SKM-1 (cell line): ENCODE measurements around the gene CSK.
A peak's percentile ranks its signal among the peaks of the same experiment; 100 is the strongest.

ENCODE experiments used
- DNase-seq: peaks from one replicate; lab custom pipeline; 2025; ENCODE audit not compliant: unreplicated experiment; lab: John Stamatoyannopoulos, UW

Gene CSK

DNA sequence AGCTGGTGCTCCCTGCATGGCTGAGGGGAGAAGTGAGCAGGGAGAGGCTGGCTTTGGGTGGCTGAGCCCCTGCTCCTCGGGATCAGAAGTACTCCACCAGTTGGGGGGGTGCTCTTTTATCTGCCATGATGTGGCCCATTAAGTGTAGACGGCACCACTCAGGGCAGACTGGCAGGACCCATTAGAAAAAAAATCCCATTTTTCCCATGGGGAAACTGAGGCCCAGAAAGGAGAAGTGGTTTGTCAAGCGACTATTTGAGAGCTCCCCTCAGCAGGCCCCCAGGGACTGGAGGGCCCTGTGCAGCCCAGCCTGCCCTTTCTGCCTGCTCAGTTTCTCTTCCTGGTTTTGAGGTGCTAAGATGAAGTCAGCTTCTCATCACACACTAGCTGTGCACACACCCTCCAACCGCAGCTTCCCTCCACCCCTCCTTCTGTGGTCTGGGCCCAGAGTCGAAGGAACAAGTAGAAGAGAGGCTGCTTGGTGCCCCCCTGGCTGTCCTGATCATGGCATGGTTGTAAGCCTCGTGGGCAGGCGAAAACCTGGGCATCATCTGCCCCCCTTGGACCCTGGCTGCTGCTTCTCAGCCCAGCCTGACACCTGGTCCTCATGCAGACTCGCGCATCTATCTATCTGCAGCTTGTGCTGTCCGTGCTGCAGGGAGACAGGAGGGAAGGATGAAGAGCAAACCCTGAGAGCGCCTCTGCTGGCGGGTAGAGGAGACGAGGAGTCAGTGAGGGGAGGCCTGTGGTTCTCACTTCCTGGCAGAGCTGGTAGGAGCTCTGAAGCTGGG lies 5.6 kb downstream of the CSK start:
- DNase-seq, result peak; percentile 98

DNA sequence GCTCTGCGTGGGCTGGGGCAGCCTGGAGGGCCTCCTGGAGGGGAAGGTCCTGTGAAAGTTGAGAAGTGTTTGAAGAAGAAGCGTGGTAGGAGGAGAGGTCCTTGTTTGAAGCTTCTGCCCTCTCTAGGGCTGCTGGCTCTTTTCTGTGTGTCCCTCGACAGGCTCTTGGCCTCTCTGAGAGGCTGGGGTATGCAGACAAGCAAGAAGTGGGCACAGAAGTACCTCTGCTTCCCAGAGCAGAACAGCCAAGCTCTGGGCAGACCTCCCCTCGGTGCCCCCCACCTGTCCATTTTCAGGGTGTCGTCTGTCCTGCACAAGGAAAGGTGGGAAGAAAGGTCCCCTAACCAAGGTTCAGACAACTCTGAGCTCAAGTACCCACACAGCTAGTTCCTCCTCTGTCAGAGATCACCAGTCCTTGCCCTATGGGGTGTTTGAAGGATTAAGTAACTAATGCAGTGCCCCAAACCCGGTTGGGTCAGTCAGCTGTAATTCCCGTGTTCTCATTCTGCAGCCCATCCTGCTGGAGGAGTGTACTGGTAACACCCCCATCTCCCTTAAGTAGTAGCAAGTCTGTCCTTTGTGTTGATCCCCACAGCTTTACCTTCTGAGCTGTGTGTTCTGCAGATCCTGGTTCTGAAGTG lies 6.3 kb downstream of the CSK start:
- DNase-seq, result peak; percentile 23

DNA sequence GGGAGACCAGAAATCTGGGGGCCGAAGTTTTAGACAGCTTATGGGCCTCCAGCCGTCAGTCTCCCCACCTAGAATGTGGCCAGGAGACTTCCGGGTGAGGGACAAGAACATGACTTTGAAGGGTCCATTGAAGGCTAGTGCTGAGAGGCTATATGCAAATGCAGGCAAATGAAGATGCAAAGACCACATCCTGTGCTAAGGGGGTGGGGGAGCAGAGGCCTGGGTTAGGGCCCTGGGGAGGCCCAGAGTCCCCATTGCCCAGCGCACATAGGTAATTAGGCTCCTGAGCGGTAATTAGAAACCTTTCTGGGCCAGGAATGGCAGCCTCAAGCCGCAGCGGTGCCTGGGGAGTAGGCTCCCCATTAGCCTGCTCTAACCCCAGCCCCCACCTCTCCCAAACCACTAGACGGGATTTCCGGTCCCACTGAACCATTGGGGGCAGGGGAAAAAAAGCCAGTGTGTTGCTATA lies 6.8 kb downstream of the CSK start:
- no peak for DNase-seq

DNA sequence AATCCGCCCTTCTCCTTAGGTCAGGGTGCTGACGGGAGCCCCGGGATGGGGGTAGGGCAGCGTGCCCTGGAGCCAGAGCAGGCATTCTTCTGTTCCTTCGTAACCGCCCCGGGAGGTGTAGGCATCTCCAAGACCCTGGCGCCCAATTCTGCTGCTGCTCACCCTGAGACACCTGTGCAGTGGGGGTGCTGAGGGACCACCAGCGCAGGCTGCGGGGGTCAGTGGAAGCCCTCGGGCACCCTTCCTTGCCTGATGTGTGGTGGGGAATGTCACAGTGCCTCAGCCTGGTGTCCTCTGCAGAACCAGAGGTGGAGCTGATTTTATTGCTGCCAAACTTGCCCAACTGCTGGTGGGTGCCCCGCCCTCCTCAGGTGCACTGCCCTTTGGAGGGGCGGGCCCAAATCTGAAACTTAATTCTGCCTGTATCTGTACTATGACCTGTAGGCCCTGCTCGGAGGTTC lies 7.3 kb downstream of the CSK start:
- no peak for DNase-seq

DNA sequence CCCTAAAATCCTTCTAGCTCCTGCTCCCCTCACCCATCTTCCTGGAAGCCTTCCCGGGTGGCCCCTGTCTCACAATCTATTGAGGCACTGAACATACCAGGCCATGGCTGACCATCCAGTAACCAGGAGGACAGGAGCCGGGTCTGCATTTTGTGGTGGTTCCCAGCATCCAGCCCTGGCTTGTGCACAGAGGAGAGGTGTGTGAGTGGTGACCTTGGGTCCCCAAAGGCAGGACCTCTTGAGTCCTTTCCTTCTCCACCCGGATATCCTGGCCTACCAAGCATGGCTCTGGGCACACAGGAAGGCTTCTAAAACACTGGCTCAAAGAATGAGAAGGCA lies 7.8 kb downstream of the CSK start:
- DNase-seq, result no peak

DNA sequence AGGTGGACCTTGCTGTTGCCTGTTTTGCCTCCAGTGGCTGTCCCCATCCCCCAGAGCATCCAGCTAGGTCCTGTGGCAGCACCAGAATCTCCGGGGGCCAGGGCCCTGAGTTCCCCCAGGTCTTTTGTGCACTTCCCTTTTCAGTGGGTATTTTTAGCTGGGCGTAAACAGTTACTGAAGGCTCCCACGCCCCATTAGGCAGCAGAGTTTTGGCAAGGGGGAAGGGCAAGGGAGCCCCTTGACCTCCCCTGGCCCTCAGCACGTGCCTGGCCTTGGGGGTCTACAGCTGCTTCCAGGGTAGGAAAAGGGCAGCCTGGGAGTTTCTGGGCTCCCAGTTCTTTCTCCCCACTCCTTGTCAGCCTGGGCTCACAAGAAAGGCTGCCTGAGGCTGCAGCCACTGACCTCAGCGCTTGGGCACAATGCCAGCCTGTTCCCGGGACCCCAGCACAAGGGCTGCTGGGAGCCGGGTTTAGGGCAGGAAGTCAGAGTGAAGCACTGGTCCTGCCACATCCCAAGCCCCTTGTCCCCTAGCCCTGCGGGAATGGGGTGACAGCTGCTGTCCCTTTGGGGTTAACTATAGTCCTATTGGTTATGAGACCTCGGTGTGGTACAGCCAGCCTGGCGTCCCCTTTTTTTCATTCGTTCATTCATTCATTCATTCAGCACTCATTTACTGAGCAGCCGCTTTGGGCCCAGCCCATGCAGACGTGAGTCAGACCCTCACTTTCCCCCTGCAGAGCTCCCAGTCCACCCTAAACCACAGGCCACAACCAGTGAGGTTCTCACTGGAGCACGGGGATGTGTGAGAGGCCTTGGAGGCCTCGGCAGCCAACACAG lies 8.4 kb downstream of the CSK start:
- peak; percentile 56 for DNase-seq

DNA sequence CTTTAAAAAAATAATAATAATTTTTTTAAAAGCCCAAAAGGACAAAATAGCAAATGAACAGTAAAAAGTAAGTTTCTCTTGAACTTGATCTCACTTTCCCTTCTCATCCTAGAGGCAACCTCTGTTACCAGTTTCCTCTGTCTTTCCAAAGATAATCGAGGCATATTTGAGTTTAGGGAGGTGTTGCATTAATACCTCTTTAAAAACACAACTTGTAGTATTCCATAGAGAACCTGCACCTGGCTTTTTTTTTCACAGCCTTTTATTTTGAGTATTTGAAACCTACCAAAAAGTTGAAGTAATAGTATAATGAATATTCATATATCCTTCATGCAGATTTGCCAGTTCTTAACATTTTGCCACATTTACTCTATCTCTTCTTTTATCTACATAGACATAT lies 9.1 kb downstream of the CSK start:
- DNase-seq, result no peak

DNA sequence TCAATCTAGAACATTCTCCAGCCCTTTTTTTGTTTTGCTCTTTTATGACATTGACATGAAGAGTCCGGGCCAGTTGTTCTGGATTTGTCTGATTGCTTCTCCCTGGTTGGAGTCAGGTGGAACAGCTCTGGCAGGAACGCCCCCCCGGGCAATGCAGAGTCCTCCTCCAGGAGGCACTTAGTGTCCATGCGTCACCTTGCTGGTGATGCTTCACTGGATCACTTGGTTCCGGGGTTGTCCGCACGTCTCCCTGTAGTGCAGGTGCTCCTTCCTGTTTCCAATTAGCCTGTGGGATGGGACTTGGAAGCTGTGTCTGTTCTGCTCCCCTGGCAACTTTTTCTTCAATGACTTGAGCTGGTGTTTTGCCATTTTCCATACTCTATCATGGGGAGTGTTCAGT lies 9.8 kb downstream of the CSK start:
- DNase-seq, result no peak

DNA sequence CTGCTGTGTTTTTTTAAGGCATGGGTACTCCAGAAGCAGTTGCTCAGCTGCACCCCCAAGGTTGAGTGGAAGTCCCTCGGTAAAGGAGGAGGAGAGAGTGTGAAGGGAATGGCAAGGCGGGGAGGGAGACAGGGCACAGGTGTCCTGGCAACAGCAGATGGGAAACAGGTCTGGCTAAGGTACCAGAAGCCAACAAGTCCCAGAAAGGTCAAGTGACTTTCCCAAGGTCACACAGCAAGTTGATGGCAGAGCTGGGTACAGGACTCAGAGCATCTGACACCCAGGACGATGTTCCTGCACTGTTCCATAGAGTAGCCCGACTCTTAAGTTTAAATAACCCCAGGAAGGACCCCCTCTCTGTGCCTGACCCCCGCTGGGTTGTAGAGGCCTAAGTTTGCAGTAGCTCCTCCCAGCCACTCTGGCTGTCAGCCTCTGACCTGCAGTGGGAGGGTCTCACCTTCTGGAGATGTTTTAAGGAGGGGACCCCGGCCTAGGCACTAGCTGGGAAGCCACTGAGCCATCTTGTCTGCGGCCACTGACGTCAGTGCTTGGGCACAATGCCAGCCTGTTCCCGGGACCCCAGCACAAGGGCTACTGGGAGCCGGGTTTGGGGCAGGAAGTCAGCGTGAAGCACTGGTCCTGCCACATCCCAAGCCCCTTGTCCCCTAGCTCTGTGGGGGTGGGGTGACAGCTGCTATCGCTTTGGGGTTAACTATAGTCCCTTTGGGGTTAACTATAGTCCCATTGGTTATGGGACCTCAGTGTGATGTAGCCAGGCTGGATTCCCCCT lies 10.5 kb downstream of the CSK start:
- no peak for DNase-seq

DNA sequence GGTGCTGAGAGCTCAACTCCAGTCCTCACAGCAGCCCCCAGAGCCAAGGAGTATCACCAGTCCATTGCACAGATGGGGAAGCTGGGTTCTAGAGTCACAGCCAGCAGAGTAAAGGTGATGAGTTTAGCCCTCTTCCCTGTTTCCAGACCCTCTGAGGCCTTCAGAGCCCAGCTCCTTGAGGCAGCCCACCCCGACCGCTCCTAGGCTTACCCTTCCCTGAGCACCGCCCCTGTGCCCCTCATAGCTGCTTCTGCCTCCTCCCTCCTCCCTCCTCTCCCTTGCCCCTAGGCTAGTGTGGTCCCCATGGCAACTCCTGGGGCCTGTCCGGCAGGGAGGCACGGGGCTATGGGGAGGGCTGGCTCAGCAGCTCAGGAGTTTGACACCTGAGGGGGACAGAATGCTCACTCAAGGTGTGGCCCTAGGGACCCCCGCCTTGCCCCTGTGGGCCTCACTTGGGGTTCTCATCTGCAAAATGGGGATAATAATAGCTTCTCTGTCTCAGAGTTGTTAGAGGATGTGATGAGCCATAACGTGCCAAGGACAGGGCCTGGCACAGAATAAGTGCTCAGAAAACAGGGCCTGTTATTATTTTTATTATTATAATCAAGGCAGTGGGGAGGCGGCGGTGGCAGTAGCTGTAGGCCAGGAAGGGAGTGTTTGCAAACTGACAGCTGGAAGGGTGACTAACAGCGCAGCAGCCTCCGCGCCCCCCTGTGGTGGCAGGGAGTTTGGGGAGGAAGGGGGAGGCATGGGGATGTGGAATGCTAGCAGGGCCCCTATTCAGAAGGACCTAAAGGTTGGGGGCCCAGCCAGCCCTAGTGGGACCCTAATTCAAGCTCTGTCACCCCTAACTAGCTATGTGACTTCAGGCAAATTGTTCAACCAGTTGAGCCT lies 11.5 kb downstream of the CSK start:
- DNase-seq, result no peak

DNA sequence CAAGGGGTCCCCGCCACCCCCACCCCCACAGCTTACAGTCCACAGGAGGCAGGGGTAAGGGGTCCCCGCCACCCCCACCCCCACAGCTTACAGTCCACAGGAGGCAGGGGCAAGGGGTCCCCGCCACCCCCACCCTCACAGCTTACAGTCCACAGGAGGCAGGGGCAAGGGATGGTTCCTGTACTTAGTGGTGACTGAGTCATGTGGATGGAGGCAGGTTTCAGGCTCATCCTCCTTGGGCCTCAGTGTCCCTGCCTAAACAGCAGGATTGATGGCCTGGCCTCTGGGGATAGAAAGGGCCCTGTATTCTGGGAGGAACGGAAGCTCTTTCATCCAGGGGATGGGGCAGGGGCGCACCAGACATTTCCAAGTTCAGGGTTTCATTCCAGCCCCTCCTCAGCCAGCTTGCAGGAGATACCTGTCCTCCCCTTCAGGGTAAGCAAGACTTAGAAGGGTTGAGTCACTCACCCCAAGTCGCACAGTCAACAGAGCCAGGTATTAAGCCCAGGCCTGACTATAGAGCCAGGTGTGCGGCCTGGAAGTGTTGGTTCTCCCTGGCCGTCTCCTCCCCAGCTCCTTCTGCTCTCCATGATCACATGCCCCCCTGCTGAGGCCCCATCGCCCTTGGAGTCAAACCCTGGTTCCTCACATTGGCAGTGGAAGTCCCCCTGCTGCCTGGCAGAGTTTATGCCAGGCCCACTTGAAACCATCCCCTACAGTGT lies 12.5 kb downstream of the CSK start:
- DNase-seq, result no peak

DNA sequence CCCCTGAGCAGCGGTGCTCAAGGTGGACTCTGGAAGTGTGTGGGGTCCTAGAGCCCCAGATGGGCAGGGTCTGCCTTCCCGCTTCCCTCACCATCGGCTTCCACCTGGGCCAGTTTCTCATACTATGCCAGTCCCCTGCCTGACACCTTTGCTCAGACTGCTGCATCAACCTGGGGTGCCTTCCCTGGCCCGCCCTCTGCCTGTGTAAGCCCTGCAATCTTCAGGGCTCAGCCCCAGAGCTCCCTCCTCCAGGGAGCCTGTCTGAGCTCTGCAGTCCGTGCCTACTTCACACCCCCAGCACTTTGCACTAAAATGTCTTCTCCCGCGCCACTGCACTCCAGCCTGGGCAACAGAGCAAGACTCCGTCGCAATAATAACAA lies 13.1 kb downstream of the CSK start:
- no peak for DNase-seq

DNA sequence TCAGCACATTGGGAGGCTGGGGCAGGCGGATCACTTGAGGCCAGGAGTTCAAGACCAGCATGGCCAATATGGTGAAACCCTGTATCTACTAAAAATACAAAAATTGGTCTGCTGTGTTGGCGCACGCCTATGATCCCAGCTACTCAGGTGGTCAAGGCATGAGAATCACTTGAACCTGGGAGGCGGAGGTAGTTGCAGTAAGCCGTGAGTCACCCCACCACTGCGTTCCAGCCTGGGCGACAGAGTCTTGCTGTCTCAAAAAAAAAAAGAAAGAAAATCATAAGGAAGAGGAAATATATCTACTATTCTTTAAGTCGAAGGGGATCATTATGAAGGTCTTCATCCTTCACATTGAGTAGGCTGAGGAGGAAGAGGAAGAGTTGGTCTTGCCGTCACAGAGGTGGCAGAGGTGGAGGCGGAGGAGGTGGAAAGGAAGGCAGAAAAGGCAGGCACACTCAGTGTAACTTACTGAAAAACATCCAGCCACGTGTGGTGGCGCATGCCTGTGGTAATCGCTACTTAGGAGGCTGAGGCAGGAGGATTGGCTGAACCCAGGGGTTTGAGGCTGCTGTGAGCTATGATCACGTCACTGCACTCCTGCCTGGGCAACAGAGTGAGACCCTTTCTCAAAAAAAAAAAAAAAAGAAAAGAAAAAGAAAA lies 14.2 kb downstream of the CSK start:
- no peak for DNase-seq

DNA sequence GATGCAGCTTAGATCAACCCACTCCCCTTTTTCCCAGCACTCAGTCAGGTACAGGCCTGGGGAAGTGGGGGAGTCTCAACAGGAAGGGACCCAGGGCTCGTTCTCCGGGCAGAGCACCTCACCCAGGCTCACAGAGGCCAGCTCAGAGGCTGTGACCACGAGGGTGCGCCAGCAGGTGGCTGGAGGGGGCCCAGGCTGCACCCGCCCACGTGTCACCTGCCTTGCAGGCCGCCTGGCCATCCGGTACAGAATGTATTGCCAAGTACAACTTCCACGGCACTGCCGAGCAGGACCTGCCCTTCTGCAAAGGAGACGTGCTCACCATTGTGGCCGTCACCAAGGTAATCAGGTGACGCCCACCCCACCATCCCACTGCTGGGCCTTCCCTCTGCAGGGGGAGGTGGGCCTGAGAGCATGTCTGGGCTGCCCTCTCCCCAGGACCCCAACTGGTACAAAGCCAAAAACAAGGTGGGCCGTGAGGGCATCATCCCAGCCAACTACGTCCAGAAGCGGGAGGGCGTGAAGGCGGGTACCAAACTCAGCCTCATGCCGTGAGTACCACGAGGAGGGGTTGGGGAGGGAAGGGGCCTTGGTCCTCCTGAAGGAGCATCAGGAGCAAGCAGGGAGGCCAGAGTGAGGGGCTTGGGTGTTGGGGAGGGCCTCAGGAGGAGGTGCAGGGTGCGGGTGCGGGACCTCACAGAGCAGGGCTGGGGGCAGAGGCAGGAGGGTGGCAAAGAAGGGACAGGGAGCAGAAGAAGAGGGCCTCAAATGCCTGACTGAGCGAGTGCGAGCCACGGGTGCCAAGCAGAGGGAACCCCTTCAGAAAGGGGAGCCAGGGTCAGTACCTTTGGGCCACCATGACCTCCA lies 16.7 kb downstream of the CSK start:
- DNase-seq, result no peak

DNA sequence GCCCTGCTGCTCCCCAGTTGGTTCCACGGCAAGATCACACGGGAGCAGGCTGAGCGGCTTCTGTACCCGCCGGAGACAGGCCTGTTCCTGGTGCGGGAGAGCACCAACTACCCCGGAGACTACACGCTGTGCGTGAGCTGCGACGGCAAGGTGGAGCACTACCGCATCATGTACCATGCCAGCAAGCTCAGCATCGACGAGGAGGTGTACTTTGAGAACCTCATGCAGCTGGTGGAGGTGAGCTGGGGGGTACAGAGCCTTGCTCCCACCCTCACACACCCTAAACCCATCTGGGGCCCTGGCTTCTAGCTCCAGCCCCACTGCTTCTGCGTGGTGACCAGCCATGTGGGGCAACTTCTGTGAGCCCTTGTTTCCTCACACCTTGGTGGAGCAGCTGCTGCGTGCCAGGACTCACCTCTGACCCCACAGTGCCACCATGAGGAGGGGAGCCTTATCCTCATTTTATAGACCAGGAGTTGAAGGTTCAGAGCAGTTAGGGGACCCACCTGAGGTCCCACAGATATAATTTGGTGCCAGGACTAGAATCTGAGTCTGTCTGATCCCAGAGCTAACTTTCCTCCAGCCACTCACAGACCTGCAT lies 17.5 kb downstream of the CSK start:
- DNase-seq, result no peak

DNA sequence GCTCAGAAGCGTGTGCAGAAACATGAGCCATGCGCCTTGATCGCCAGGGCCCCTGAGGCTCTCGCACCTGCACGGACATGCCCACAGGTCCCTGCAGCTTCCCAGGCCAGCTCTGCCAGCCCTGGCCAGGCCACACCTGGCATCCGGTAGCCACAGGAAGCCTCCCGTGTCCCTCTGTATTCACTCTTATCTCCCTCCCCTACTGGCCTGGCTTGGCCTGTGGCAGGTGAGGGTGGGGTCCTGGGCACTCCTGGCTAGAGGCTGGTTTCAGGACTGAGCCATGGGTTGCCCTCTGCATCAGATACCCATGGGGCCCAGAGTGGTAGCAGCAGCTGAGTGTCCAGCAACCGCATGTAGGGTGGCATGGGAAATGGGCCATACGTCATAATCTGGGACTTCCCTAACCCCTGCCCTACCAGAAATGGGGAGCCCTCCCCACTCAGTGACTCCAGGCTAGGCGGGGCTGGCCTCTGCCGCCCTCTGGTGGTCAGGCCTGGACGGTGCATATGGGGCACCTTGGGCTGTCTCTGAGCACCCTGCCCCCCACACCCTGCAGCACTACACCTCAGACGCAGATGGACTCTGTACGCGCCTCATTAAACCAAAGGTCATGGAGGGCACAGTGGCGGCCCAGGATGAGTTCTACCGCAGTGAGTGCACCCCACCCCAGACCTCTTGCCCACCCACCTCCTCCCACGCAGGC lies 18.1 kb downstream of the CSK start:
- peak; percentile 86 for DNase-seq

DNA sequence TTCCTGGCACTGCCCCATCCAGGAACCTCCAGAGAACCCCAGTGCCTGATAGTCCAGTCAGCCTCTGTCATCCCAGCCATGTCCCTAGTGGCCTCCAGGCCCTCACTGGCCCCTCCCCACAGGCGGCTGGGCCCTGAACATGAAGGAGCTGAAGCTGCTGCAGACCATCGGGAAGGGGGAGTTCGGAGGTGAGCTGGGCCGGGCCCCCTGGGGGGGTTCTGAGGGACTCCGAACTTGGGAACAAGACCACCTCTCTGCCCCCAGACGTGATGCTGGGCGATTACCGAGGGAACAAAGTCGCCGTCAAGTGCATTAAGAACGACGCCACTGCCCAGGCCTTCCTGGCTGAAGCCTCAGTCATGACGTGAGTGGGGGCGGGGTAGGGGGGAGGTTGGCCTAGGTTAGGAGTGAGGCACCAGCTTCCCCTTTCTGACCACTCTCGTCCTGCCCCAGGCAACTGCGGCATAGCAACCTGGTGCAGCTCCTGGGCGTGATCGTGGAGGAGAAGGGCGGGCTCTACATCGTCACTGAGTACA lies 18.7 kb downstream of the CSK start:
- peak; percentile 55 for DNase-seq
